GM12865 (cell line): ENCODE results near the gene NUP205.
"Not testable (repeated sequence)": the region's sequence is repeated elsewhere in the genome, so short reads cannot be mapped to it uniquely, and the experiment has no call there.

Source experiments
- DNase-seq: peaks from one replicate; pipeline ENCODE4 v3.0.0; 2010; ENCODE audit warnings: low read depth
- H3K4me3 ChIP-seq: 2 replicates; pipeline ENCODE4 v1.5.1; 2011; ENCODE audit warnings: mild to moderate bottlenecking, low read depth, low read length, control low read depth
- TF ChIP-seq, protein P1 (sequence below): IDR thresholded peaks from 2 replicates; pipeline ENCODE4 v1.5.1; 2011; ENCODE audit warnings: low read length, control low read depth, low read depth, inconsistent platforms; ENCODE audit not compliant: insufficient read depth; ENCODE audit errors: missing control alignments

NUP205 gene

DNA sequence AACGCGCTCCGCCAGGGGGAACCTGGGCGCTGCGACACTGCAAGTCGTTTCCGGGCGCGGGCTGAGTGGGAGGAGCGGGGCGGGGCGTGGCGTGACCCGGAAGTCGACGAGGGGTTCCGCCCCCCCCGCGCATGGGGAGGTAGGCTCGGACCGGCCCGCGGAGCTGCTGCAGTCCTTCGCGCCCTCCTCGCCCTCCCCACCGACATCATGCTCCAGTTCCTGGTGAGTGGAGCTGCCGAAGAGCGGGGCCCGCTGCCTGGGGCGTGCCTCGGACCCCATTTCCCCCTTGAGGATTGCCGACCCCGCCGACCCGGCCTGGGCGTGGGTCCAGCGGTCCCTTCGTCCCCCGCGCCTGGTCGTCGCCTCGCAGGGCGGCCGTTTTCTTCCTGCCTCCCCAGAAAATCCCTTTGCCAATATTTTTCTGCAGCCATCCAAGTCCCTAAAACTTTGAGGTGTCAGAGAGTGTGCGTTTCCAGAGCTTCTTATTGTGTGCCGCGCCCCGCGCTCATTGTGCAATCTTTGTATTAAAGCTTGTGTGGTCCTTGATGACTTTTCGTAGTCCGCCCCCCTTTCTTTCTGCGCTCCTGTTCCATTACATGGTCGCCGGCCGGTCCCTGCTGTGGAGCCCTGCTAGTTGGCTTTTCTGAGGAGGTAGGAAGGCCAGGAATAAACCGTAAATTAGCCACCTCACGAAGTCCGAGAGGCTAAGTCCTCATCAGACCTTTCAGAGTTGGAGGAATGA, 104.8 kb downstream of the NUP205 start, which contains the start of gene STMP1:
Gene STMP1, plus strand, starts transcription at position 142 of the 742 bp plus-strand sequence.
- TF ChIP-seq, protein P1, sequence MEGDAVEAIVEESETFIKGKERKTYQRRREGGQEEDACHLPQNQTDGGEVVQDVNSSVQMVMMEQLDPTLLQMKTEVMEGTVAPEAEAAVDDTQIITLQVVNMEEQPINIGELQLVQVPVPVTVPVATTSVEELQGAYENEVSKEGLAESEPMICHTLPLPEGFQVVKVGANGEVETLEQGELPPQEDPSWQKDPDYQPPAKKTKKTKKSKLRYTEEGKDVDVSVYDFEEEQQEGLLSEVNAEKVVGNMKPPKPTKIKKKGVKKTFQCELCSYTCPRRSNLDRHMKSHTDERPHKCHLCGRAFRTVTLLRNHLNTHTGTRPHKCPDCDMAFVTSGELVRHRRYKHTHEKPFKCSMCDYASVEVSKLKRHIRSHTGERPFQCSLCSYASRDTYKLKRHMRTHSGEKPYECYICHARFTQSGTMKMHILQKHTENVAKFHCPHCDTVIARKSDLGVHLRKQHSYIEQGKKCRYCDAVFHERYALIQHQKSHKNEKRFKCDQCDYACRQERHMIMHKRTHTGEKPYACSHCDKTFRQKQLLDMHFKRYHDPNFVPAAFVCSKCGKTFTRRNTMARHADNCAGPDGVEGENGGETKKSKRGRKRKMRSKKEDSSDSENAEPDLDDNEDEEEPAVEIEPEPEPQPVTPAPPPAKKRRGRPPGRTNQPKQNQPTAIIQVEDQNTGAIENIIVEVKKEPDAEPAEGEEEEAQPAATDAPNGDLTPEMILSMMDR: peak; percentile 68
- peak within 1 kb of the TSS; percentile 82 for H3K4me3 ChIP-seq
- peak; percentile 98 for DNase-seq

DNA sequence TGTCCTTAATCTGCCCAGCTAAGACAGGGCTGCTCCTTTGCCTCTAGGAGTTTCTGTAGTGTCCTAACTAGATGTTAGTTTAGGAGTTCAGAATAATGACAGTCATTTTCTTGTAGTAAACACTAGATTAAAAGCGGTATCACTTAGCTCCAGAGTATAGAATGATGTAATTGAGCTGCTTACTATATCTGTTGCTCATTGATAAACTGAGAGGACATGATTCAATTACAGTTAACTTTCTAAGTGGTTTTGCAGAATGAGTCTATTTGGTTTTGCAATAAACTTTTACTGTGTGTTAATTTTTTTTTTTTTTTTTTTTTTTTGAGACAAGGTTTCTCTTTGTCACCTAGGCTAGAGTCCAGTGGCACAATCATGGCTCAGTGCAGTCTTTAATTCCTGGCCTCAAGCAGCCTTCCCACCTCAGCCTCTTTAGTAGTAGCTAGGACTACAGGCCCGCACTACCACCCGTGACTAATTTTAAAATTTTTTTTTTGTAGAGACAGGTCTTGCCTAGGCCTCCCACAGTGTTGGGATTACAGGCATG, 106.4 kb downstream of the NUP205 start:
- no peak for DNase-seq
- TF ChIP-seq, protein P1: no peak
- H3K4me3 ChIP-seq: no peak overlapping the region

DNA sequence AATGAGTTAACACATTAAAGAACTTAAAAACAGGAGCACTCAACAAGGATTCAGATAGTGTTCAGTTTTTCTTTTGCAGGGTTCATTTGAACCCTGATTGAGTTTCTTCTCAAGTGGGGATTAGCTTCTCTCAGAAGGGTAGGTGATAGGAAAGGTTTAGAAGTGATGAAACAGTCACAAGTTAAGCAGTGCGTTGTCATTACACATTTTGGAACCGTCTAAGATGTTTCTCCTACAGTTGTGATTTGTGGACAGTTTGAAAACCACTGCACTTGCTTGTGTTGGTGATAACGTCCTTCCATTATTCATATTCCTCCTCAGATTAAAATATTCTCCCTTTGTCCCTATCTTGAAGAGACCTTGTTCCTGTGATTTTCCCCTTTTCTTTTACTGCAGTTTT, 107.3 kb downstream of the NUP205 start:
- H3K4me3 ChIP-seq: no peak overlapping the region
- TF ChIP-seq, protein P1: no peak
- DNase-seq: no peak

DNA sequence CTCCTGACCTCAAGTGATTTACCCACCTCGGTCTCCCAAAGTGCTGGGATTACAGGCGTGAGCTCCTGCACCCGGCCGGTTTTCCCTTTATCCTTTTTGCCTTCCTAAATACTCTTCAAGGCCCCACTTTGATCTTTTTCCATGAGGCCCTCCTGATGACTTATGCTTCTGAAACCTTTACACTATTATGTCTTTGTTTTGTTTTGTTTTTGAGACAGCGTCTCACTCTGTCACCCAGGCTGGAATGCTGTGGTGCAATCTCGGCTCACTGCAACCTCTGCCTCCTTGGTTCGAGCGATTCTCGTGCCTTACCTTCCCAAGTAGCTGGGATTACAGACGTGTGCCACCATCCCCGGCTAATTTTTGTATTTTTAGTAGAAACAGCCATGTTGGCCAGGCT, 108.4 kb downstream of the NUP205 start:
- no peak for DNase-seq
- no peak overlapping the region for H3K4me3 ChIP-seq
- TF ChIP-seq, protein P1: no peak

DNA sequence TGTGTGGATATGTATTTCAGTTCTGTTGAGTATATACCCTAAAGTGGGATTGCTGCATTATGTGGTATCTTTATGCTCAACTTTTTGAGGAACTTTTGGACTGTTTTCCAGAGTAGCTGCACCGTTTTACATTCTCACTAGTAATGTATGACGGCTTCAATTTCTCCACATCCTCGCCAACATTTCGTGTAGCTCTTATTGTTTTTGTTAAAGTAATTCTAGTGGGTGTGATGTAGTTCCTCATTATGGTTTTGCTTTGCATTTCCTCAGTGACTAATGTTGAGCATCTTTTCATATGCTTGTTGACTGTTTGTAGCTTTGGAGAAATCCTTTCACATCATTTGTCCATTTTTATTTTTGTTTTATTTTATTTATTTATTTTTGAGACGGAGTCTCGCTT, 109.1 kb downstream of the NUP205 start:
- no peak for DNase-seq
- no peak overlapping the region for H3K4me3 ChIP-seq
- TF ChIP-seq, protein P1: no peak

DNA sequence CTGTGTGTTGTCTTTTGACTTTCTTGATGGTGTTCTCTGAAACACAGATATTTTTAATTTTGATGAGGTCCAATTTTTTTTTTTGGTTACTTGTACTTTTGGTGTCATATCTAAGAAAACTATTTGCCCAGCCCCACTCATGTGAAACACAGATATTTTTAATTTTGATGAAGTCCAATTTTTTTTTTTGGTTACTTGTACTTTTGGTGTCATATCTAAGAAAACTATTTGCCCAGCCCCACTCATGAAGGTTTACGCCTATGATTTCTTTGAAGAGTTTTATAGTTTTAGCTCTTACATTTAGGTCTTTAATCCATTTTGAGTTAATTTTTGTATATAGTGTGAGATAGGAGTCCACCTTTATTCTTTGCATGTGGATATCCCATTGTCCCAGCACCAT, 109.9 kb downstream of the NUP205 start:
- DNase-seq, H3K4me3 ChIP-seq: not testable (repeated sequence)

DNA sequence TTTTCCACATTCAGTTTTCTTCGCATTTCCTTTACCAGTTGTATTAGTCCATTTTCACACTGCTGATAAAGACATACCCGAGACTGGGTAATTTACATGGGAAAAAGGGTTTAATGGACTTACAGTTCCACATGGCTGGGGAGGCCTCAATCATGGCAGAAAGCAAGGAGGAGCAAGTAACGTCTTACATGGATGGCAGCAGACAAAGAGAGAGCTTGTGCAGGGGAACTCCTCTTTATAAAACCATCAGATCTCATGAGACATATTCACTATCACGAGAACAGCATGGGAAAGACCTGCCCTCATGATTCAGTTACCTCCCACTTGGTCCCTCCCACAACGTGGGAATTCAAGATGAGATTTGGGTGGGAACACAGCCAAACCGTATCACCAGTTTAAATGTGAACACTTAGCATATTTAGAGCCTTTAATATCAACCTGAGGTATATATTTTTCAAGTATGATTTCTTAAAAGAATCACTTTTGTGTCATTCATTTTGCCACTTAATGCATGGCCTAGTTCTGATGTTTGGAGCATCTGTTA, 111.2 kb downstream of the NUP205 start:
- H3K4me3 ChIP-seq: not testable (repeated sequence)

DNA sequence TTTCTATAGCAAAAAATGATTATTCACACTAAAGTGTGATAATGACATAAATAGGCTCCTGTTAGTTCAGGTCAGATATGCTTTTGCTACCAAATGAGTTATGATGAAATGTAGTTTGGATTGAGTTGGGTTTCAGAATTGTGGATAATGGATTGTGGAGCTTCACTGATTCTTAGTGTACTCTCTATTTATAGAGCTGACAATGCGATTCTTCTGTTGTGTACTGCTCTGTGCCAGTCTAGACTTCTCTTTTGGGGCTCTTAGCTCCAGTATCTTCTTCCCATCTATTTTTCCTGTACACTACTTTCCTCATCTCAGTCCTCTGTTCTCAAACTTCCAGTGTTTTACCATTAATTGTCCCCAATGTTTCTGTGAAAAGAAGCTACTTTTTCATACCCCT, 112.1 kb downstream of the NUP205 start:
- DNase-seq: no peak
- TF ChIP-seq, protein P1: no peak
- H3K4me3 ChIP-seq: no peak overlapping the region

More for the DNA sequence above, 111.2 kb downstream of the NUP205 start:
- DNase-seq: not testable (repeated sequence)
